Neuronal stem cell (in vitro differentiated cells): Measurements from ENCODE around the gene MUC20.

Source experiments
- DNase-seq: peaks from one replicate; pipeline ENCODE4 v3.0.0-alpha.2; 2013; ENCODE audit warnings: low spot score
- H2AFZ ChIP-seq: one replicate; pipeline ENCODE4 v1.6.1; 2013; ENCODE audit warnings: mild to moderate bottlenecking, low read length, inconsistent platforms
- H2AK5ac ChIP-seq: 2 replicates; pipeline ENCODE4 v1.6.1; 2013; ENCODE audit warnings: low read depth, mild to moderate bottlenecking, inconsistent platforms, low read length, moderate library complexity, mixed read lengths
- H2BK120ac ChIP-seq: 2 replicates; pipeline ENCODE4 v1.6.1; 2013; ENCODE audit warnings: low read depth, mild to moderate bottlenecking, inconsistent platforms, low read length, moderate library complexity, mixed read lengths
- H2BK12ac ChIP-seq: one replicate; pipeline ENCODE4 v1.6.1; 2013; ENCODE audit warnings: low read length, inconsistent platforms
- H2BK15ac ChIP-seq: 2 replicates; pipeline ENCODE4 v1.6.1; 2013; ENCODE audit warnings: mild to moderate bottlenecking, low read length, inconsistent platforms, mixed read lengths
- H2BK5ac ChIP-seq: one replicate; pipeline ENCODE4 v1.6.1; 2013; ENCODE audit warnings: inconsistent platforms, mild to moderate bottlenecking, low read length, moderate library complexity
- H3K14ac ChIP-seq: one replicate; pipeline ENCODE4 v1.6.1; 2013; ENCODE audit warnings: low read length, inconsistent platforms
- H3K18ac ChIP-seq: 2 replicates; pipeline ENCODE4 v1.6.1; 2013; ENCODE audit warnings: low read length, inconsistent platforms
- H3K23ac ChIP-seq: 2 replicates; pipeline ENCODE4 v1.6.1; 2013; ENCODE audit warnings: low read depth, mild to moderate bottlenecking, mixed read lengths, low read length, inconsistent platforms; ENCODE audit not compliant: poor library complexity
- H3K27ac ChIP-seq: replicated peaks from 3 replicates; pipeline ENCODE4 v1.5.1; 2013; ENCODE audit warnings: low read length, inconsistent platforms
- H3K27me3 ChIP-seq, 3 experiments: 2 replicates each; pipeline ENCODE4 v1.6.1; 2013; ENCODE audit warnings: low read length in 3 of 3, mild to moderate bottlenecking in 2 of 3, inconsistent platforms in 1 of 3, low read depth in 1 of 3, mixed read lengths in 1 of 3, moderate library complexity in 1 of 3; ENCODE audit not compliant: control insufficient read depth in 3 of 3, insufficient read depth in 3 of 3
- H3K36me3 ChIP-seq, 2 donors: replicated peaks in 1 of 2; 2 replicates each; pipeline ENCODE4 v1.6.1; 2013; ENCODE audit warnings: low read length in 2 of 2; ENCODE audit not compliant: control insufficient read depth in 2 of 2, insufficient read depth in 2 of 2
- H3K4ac ChIP-seq: 2 replicates; pipeline ENCODE4 v1.6.1; 2013; ENCODE audit warnings: inconsistent platforms, mild to moderate bottlenecking, low read length, moderate library complexity
- H3K4me1 ChIP-seq, 2 donors: 1 replicate in 1 of 2; 2 replicates in 1 of 2; pipeline ENCODE4 v1.6.1; 2013; ENCODE audit warnings: low read length in 2 of 2, low read depth in 1 of 2; ENCODE audit not compliant: control insufficient read depth in 2 of 2, insufficient read depth in 1 of 2
- H3K4me2 ChIP-seq: one replicate; pipeline ENCODE4 v1.6.1; 2013; ENCODE audit warnings: mild to moderate bottlenecking, low read length, inconsistent platforms; ENCODE audit not compliant: insufficient read depth, poor library complexity, severe bottlenecking
- H3K4me3 ChIP-seq, 2 donors: 2 replicates each; pipeline ENCODE4 v1.5.1; 2013; ENCODE audit warnings: low read length in 2 of 2, mild to moderate bottlenecking in 2 of 2, inconsistent platforms in 1 of 2, moderate library complexity in 1 of 2
- H3K79me1 ChIP-seq: one replicate; pipeline ENCODE4 v1.6.1; 2013; ENCODE audit warnings: low read depth, mild to moderate bottlenecking, inconsistent platforms, low read length, moderate library complexity
- H3K9ac ChIP-seq: one replicate; pipeline ENCODE4 v1.6.1; 2013; ENCODE audit warnings: mild to moderate bottlenecking, low read depth, low read length, inconsistent platforms; ENCODE audit not compliant: poor library complexity
- H3K9me3 ChIP-seq, 2 donors: replicated peaks in 1 of 2; 2 replicates each; pipeline versions ENCODE3 to v1.6.1; 2013; ENCODE audit warnings: low read length in 2 of 2, mild to moderate bottlenecking in 2 of 2, inconsistent platforms in 1 of 2, low read depth in 1 of 2, mixed read lengths in 1 of 2, moderate library complexity in 1 of 2; ENCODE audit not compliant: control insufficient read depth in 2 of 2, insufficient read depth in 1 of 2
- H4K8ac ChIP-seq: one replicate; pipeline ENCODE4 v1.6.1; 2013; ENCODE audit warnings: low read depth, mild to moderate bottlenecking, inconsistent platforms, low read length, moderate library complexity
- H4K91ac ChIP-seq: one replicate; pipeline ENCODE4 v1.6.1; 2013; ENCODE audit warnings: low read length, low read depth, mild to moderate bottlenecking, inconsistent platforms; ENCODE audit not compliant: poor library complexity
- WGBS, 2 donors: extraction: QIAGEN DNeasy Blood & Tissue Kit; methylation state at CpG; one replicate each; pipeline ENCODE4 v1.1.7; 2013; ENCODE audit warnings: missing lambda C conversion rate in 2 of 2, mixed read lengths in 1 of 2; ENCODE audit not compliant: insufficient read length in 2 of 2, insufficient replicate concordance in 1 of 2; ENCODE audit errors: extremely low coverage in 2 of 2; 5-methylcytosine and 5-hydroxymethylcytosine counted together

Gene MUC20

DNA sequence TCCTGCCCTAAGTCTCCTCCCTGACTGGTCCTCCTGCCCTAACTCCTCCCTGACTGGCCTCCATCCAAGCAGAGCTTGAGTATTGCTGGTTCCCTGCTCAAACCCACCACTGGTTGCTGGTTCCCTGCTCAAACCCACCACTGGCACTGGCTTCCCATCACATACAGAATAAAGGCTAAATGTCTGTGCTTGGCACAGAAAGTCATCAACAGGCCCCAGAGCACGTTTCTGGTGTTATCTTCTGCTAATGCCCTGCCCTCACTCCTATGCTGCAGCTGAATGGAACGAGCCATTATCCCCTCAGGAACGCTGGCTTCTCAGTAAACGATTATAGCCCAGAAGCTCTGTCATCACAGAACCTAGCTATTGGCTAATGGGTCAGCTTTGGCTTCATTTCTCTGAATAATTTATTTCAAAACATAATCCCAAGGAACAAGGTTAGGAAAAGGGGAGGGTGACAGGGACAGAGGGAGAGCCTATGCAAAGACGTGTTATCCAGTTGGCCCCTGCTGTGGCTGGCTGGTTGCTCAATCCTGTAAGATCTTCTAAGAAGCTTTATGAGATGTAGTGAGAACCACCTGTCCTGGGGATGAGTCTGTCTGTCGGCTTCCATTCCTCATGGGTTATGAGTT lies 6.3 kb upstream of the MUC20 start:
- H3K4me1 ChIP-seq: peaks cover 3 to 16% of the 10 kb centered on the region in 2 donors
- H3K9ac ChIP-seq: no peak overlapping the region
- no peak overlapping the region for H2AK5ac ChIP-seq
- H3K79me1 ChIP-seq: no peaks in the 10 kb centered on the region
- H4K91ac ChIP-seq: no peak overlapping the region
- no peaks in the 10 kb centered on the region for H3K36me3 ChIP-seq
- peak overlapping the region; percentile 39 for H3K14ac ChIP-seq
- peaks cover 0 to 23% (median 0%) of the 10 kb centered on the region in 3 experiments for H3K27me3 ChIP-seq
- no peak overlapping the region for H3K23ac ChIP-seq
- H2AFZ ChIP-seq: no peak overlapping the region
- no peak overlapping the region for H3K27ac ChIP-seq
- no peak for DNase-seq
- H2BK120ac ChIP-seq: no peak overlapping the region
- no peak overlapping the region for H3K4me3 ChIP-seq
- WGBS, 2 donors: no CpG with 5 or more reads among the region's 6 CpGs
- H4K8ac ChIP-seq: no peak overlapping the region
- H3K4ac ChIP-seq: no peak overlapping the region
- H3K4me2 ChIP-seq: no peak overlapping the region
- H3K18ac ChIP-seq: no peak overlapping the region
- no peak overlapping the region for H2BK12ac ChIP-seq
- peaks cover 0 to 5% of the 10 kb centered on the region in 2 donors for H3K9me3 ChIP-seq
- no peak overlapping the region for H2BK5ac ChIP-seq
- no peak overlapping the region for H2BK15ac ChIP-seq

DNA sequence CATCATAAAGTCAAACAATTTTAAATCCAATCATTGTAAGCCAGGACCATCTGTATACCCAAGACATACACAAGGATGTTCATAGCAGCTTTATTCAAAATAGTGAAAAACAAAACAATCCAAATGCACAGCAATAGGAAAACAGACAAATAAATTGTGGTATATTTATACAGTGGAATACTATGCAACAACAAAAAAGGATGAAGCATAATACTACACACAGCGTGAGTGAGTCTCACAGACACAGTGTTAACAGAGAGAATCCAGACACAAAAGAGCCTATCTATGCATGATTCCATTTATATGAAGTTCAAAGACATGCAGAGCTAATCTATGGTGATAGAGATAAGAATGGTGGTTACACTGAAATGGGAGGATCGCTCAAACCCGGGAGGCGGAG lies 5.6 kb upstream of the MUC20 start:
- Histone ChIP-seq H3K36me3 (no peaks in the 10 kb centered on the region), H3K23ac (no peak overlapping the region), H3K4me3 (no peak overlapping the region), H3K27ac (no peak overlapping the region), H2BK12ac (no peak overlapping the region), H3K9me3 (peaks cover 0 to 5% of the 10 kb centered on the region in 2 donors), H4K91ac (no peak overlapping the region), H3K27me3 (peaks cover 0 to 26% (median 0%) of the 10 kb centered on the region in 3 experiments), H2BK15ac (no peak overlapping the region), H3K4me2 (no peak overlapping the region), H3K18ac (no peak overlapping the region), H2BK5ac (no peak overlapping the region), H3K79me1 (no peaks in the 10 kb centered on the region), H2AFZ (no peak overlapping the region), H4K8ac (no peak overlapping the region), H3K9ac (no peak overlapping the region), H3K4ac (no peak overlapping the region), H2AK5ac (no peak overlapping the region), H3K4me1 (peaks cover 3 to 16% of the 10 kb centered on the region in 2 donors), H3K14ac (no peak overlapping the region), H2BK120ac (no peak overlapping the region)
- no CpG with 5 or more reads among the region's 4 CpGs for WGBS, 2 donors
- DNase-seq: no peak

DNA sequence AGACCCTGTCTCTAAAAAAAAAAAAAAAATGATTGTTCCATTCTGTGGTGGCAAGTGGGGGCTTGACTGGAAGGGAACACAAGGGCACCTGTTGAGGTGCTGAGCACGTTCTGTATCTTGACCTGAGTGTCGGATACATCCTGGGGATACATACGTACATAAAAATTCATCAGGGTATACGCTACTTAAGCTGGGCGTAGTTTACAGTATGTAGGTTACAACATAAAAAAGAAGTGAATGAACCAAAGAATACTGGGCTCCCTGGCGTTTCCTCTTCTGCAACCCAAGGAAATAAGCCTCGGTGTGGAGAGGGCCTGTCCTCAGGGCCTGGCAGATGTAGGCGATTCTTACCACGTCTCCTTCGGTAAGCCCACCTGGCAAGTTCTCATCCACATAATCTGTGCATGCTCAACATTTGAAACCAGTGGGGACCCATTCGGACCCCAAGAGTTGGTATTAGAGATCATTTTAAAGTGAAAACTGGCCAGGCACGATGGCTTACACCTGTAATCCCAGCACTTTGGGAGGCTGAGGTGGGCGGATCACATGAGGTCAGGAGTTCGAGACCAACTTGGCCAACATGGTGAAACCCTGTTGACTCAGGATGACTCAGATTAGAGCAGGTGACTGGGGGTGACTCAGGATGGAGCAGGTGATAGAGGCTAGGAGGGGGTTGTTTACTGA lies 5.1 kb upstream of the MUC20 start:
- Histone ChIP-seq H3K14ac (no peak overlapping the region), H3K27ac (no peak overlapping the region), H2BK5ac (no peak overlapping the region), H3K4me1 (peaks cover 3 to 16% of the 10 kb centered on the region in 2 donors), H3K36me3 (no peaks in the 10 kb centered on the region), H2BK120ac (no peak overlapping the region), H3K4ac (no peak overlapping the region), H3K9me3 (peaks cover 0 to 5% of the 10 kb centered on the region in 2 donors), H3K9ac (no peak overlapping the region), H2BK12ac (no peak overlapping the region), H3K23ac (no peak overlapping the region), H2BK15ac (no peak overlapping the region), H3K4me3 (no peak overlapping the region), H3K4me2 (no peak overlapping the region), H3K18ac (no peak overlapping the region), H4K8ac (no peak overlapping the region), H2AFZ (no peak overlapping the region), H3K79me1 (no peaks in the 10 kb centered on the region), H2AK5ac (no peak overlapping the region), H3K27me3 (peaks cover 0 to 31% (median 0%) of the 10 kb centered on the region in 3 experiments), H4K91ac (no peak overlapping the region)
- WGBS, 2 donors: no CpG with 5 or more reads among the region's 14 CpGs
- no peak for DNase-seq

DNA sequence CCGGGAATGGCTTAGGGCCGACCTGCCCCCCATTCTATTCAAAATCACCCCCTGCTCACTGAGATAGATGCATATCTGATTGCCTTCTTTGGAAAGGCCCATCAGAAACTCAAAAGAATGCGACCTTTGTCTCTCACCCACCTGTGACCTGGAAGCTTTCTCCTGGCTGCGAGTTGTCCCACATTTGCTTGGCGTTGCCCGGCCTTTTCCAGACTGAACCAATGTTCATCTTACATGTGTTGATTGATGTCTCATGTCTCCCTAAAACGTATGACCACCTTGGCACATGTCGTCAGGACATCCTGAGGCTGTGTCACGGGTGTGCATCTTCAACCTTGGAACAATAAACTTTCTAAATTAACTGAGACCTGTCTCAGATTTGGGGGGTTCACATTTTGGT lies 3.4 kb upstream of the MUC20 start:
- Histone ChIP-seq H2BK5ac (no peak overlapping the region), H3K9me3 (peaks cover 0 to 5% of the 10 kb centered on the region in 2 donors), H2BK12ac (no peak overlapping the region), H3K9ac (no peak overlapping the region), H3K14ac (no peak overlapping the region), H3K4me3 (no peak overlapping the region), H3K27ac (no peak overlapping the region), H2BK120ac (no peak overlapping the region), H4K91ac (no peak overlapping the region), H2AK5ac (no peak overlapping the region), H2AFZ (no peak overlapping the region), H3K36me3 (no peaks in the 10 kb centered on the region), H3K4me2 (no peak overlapping the region), H2BK15ac (no peak overlapping the region), H3K4ac (no peak overlapping the region), H3K18ac (no peak overlapping the region), H3K4me1 (peaks cover 3 to 16% of the 10 kb centered on the region in 2 donors), H4K8ac (no peak overlapping the region), H3K23ac (no peak overlapping the region), H3K27me3 (peaks cover 0 to 32% (median 0%) of the 10 kb centered on the region in 3 experiments), H3K79me1 (no peaks in the 10 kb centered on the region)
- DNase-seq: no peak
- no CpG with 5 or more reads among the region's 9 CpGs for WGBS, 2 donors
